HepG2 (cell line): ENCODE results near the gene PNPLA3. TPM values are rescaled to one million over a fixed set of nuclear protein-coding genes. Genes with fewer than 3 reads are reported as not detected.

ENCODE experiments used
- ARID2 ChIP-seq: sonication (generic); formaldehyde crosslinking; IDR thresholded peaks from 2 replicates; pipeline ENCODE4 v1.8.1; 2022; ENCODE audit warnings: mild to moderate bottlenecking, missing genetic modification reagents, borderline replicate concordance
- CEBPG ChIP-seq: IDR thresholded peaks from 2 replicates; pipeline ENCODE4 v1.6.1; 2016
- EZH2 ChIP-seq: conservative IDR thresholded peaks from 2 replicates; pipeline ENCODE4 v1.6.1; 2012; ENCODE audit warnings: mild to moderate bottlenecking, low read depth, low read length, moderate library complexity
- HNRNPH1 ChIP-seq: fragments of 200-400 bp; formaldehyde crosslinking; optimal IDR thresholded peaks from 2 replicates; pipeline ENCODE3; 2017; ENCODE audit warnings: mild to moderate bottlenecking, low read depth, low read length
- HNRNPL ChIP-seq: fragments of 200-400 bp; formaldehyde crosslinking; IDR thresholded peaks from 2 replicates; pipeline ENCODE4 v1.6.1; 2017; ENCODE audit warnings: mild to moderate bottlenecking, low read depth, low read length
- HOXA7 ChIP-seq: sonication (generic); formaldehyde crosslinking; IDR thresholded peaks from 2 replicates; pipeline ENCODE4 v1.8.1; 2022; ENCODE audit warnings: mild to moderate bottlenecking, missing genetic modification reagents, moderate library complexity
- PCBP1 ChIP-seq: fragments of 200-400 bp; formaldehyde crosslinking; IDR thresholded peaks from 2 replicates; pipeline ENCODE4 v1.6.1; 2017; ENCODE audit warnings: mild to moderate bottlenecking, low read depth, low read length, borderline replicate concordance
- SIX1 ChIP-seq: sonication (generic); formaldehyde crosslinking; IDR thresholded peaks from 2 replicates; pipeline ENCODE4 v1.4.0; 2020; ENCODE audit warnings: missing genetic modification reagents, borderline replicate concordance
- ZNF605 ChIP-seq: sonication (generic); formaldehyde crosslinking; IDR thresholded peaks from 2 replicates; pipeline ENCODE4 v1.8.0; 2022; ENCODE audit warnings: mild to moderate bottlenecking, missing genetic modification reagents
- ZNF792 ChIP-seq: IDR thresholded peaks from 2 replicates; pipeline ENCODE4 v1.6.1; 2016
- ZNF850 ChIP-seq: sonication (generic); formaldehyde crosslinking; conservative IDR thresholded peaks from 2 replicates; pipeline ENCODE4 v1.9.0; 2021; ENCODE audit warnings: mild to moderate bottlenecking, missing genetic modification reagents
- ZSCAN29 ChIP-seq: sonication (generic); formaldehyde crosslinking; conservative IDR thresholded peaks from 2 replicates; pipeline ENCODE4 v1.4.0; 2020; ENCODE audit warnings: mild to moderate bottlenecking, missing genetic modification reagents
- polyA plus RNA-seq, 8 experiments: library from polyadenylated mRNA; depleted of rRNA in 3 of 8; stranded (reverse) in 7 of 8; unstranded in 1 of 8; fragments of >200 nt; fragmentation: Illumina TruSeq in 4 of 8; extraction: Trizol in 4 of 8; gene quantifications; 2 replicates each; pipeline versions ENCODE4 v1.2.1 to v1.2.3, GENCODE V29; 2011 to 2016; ENCODE audit warnings: low read depth in 4 of 8, missing spikeins in 1 of 8, mixed read lengths in 1 of 8; ENCODE audit not compliant: insufficient read depth in 1 of 8
- total RNA-seq, 5 experiments: library from RNA; depleted of rRNA; stranded (reverse); fragments of >200 nt; fragmentation: Illumina TruSeq; extraction: Trizol; gene quantifications; 2 replicates each; pipeline ENCODE4 v1.2.3, GENCODE V29; 2016; ENCODE audit warnings: low read depth in 1 of 5
- TF ChIP-seq, protein P1 (sequence below): sonication (generic); formaldehyde crosslinking; IDR thresholded peaks from 2 replicates; pipeline ENCODE4 v1.5.0; 2020; ENCODE audit warnings: missing genetic modification reagents, mild to moderate bottlenecking, borderline replicate concordance
- TF ChIP-seq, protein P2 (sequence below): IDR thresholded peaks from 2 replicates; pipeline ENCODE4 v1.6.1; 2012; ENCODE audit warnings: low read length, improper control_type of control experiment
- TF ChIP-seq, protein P3 (sequence below): sonication (generic); formaldehyde crosslinking; IDR thresholded peaks from 2 replicates; pipeline ENCODE4 v1.5.1; 2020; ENCODE audit warnings: missing genetic modification reagents, mild to moderate bottlenecking, borderline replicate concordance
- TF ChIP-seq, protein P4 (sequence below): sonication (generic); formaldehyde crosslinking; IDR thresholded peaks from 2 replicates; pipeline ENCODE4 v1.4.0; 2020; ENCODE audit warnings: mild to moderate bottlenecking, missing genetic modification reagents, borderline replicate concordance

Gene PNPLA3
- total and polyA plus RNA-seq, 2 of the 13 experiments (the other 11 are each of a cell fraction or from before 2014, with no cell fraction given), result 16.9 to 19.8 TPM

DNA sequence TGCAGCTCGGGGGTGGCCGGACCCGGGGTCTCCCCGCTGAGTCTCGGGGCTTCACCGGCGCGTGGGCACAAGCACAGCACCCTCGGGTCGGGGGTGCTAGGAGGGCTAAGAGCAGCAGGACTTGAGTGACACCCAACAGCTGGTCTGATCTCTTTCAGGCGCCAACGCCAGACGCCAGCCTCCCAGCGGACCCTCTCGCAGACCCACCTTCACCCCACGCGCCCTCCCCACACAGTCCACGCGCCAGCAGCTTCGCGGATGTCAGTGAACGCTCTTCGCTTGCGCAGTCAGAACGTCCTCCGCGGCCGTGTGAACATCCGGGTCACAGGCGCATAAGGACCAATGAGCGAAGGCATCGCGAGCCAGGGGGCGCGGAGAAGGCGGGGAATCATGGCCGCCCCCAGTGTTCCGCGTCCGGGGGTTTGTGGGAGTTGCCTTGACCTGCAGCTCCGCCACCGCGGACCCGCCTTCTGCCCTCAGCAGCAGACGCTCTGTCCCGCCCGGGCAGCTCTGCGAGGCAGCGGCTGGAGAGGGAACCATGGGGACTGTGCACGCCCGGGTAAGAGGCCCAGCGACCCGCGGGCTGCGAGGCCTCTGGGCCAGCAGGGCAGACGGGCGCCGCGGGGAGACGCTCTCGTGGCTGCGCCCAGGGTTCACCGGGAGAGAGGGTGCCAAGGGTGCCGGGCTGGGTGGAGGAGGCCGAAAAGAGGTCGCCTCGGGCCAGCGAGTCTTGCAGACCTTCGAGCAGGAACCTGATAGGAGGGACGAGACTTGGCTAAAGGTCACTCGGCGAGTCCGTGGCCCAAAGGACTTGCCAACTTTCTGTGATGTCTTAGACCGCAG, 31.7 kb downstream of the PNPLA3 start, which contains the start of gene SAMM50 (continued):
- TF ChIP-seq, protein P1, sequence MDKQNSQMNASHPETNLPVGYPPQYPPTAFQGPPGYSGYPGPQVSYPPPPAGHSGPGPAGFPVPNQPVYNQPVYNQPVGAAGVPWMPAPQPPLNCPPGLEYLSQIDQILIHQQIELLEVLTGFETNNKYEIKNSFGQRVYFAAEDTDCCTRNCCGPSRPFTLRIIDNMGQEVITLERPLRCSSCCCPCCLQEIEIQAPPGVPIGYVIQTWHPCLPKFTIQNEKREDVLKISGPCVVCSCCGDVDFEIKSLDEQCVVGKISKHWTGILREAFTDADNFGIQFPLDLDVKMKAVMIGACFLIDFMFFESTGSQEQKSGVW (CRISPR knock-in tag), result no peak
- no peak for TF ChIP-seq HNRNPH1
- peak; percentile 93 for TF ChIP-seq PCBP1
- peak; percentile 62; the same call in 1 of the 2 replicates for TF ChIP-seq HNRNPL
- TF ChIP-seq ZNF605 (CRISPR knock-in tag), result peak; percentile 81
- 0 out of 2 replicates have a peak, but pooled peaks have one; percentile 34 for TF ChIP-seq ZSCAN29
- TF ChIP-seq, protein P2, sequence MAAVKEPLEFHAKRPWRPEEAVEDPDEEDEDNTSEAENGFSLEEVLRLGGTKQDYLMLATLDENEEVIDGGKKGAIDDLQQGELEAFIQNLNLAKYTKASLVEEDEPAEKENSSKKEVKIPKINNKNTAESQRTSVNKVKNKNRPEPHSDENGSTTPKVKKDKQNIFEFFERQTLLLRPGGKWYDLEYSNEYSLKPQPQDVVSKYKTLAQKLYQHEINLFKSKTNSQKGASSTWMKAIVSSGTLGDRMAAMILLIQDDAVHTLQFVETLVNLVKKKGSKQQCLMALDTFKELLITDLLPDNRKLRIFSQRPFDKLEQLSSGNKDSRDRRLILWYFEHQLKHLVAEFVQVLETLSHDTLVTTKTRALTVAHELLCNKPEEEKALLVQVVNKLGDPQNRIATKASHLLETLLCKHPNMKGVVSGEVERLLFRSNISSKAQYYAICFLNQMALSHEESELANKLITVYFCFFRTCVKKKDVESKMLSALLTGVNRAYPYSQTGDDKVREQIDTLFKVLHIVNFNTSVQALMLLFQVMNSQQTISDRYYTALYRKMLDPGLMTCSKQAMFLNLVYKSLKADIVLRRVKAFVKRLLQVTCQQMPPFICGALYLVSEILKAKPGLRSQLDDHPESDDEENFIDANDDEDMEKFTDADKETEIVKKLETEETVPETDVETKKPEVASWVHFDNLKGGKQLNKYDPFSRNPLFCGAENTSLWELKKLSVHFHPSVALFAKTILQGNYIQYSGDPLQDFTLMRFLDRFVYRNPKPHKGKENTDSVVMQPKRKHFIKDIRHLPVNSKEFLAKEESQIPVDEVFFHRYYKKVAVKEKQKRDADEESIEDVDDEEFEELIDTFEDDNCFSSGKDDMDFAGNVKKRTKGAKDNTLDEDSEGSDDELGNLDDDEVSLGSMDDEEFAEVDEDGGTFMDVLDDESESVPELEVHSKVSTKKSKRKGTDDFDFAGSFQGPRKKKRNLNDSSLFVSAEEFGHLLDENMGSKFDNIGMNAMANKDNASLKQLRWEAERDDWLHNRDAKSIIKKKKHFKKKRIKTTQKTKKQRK, result no peak
- 0 out of 2 replicates have a peak, but pooled peaks have one; percentile 40 for TF ChIP-seq HOXA7
- TF ChIP-seq, protein P3, sequence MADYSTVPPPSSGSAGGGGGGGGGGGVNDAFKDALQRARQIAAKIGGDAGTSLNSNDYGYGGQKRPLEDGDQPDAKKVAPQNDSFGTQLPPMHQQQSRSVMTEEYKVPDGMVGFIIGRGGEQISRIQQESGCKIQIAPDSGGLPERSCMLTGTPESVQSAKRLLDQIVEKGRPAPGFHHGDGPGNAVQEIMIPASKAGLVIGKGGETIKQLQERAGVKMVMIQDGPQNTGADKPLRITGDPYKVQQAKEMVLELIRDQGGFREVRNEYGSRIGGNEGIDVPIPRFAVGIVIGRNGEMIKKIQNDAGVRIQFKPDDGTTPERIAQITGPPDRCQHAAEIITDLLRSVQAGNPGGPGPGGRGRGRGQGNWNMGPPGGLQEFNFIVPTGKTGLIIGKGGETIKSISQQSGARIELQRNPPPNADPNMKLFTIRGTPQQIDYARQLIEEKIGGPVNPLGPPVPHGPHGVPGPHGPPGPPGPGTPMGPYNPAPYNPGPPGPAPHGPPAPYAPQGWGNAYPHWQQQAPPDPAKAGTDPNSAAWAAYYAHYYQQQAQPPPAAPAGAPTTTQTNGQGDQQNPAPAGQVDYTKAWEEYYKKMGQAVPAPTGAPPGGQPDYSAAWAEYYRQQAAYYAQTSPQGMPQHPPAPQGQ, result no peak
- TF ChIP-seq ARID2 (CRISPR knock-in tag), result no peak
- TF ChIP-seq ZNF850 (CRISPR knock-in tag), result 0 out of 2 replicates have a peak, but pooled peaks have one; percentile 77
- TF ChIP-seq SIX1 (CRISPR knock-in tag), result no peak
- TF ChIP-seq, protein P4, sequence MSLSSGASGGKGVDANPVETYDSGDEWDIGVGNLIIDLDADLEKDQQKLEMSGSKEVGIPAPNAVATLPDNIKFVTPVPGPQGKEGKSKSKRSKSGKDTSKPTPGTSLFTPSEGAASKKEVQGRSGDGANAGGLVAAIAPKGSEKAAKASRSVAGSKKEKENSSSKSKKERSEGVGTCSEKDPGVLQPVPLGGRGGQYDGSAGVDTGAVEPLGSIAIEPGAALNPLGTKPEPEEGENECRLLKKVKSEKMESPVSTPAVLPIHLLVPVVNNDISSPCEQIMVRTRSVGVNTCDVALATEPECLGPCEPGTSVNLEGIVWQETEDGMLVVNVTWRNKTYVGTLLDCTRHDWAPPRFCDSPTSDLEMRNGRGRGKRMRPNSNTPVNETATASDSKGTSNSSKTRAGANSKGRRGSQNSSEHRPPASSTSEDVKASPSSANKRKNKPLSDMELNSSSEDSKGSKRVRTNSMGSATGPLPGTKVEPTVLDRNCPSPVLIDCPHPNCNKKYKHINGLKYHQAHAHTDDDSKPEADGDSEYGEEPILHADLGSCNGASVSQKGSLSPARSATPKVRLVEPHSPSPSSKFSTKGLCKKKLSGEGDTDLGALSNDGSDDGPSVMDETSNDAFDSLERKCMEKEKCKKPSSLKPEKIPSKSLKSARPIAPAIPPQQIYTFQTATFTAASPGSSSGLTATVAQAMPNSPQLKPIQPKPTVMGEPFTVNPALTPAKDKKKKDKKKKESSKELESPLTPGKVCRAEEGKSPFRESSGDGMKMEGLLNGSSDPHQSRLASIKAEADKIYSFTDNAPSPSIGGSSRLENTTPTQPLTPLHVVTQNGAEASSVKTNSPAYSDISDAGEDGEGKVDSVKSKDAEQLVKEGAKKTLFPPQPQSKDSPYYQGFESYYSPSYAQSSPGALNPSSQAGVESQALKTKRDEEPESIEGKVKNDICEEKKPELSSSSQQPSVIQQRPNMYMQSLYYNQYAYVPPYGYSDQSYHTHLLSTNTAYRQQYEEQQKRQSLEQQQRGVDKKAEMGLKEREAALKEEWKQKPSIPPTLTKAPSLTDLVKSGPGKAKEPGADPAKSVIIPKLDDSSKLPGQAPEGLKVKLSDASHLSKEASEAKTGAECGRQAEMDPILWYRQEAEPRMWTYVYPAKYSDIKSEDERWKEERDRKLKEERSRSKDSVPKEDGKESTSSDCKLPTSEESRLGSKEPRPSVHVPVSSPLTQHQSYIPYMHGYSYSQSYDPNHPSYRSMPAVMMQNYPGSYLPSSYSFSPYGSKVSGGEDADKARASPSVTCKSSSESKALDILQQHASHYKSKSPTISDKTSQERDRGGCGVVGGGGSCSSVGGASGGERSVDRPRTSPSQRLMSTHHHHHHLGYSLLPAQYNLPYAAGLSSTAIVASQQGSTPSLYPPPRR (CRISPR knock-in tag), result peak; percentile 45; the same call in 1 of the 2 replicates
- no peak for TF ChIP-seq EZH2
- peak; percentile 59 for TF ChIP-seq CEBPG
- TF ChIP-seq ZNF792 (CRISPR knock-in tag), result peak; percentile 27; the same call in 1 of the 2 replicates
